Neural cell (in vitro differentiated cells): ENCODE measurements around the gene SH3GL2. TPM values are rescaled to one million over a fixed set of nuclear protein-coding genes. Genes with fewer than 3 reads are reported as not detected.

Experiments used
- H2AFZ ChIP-seq: fragments of 200-600, 300-800 bp; sonication (generic), shearing (Covaris generic); 2 replicates; pipeline ENCODE4 v1.6.0; 2014; ENCODE audit warnings: low read depth, mild to moderate bottlenecking, antibody characterized with exemption, low read length, moderate library complexity
- H3F3A ChIP-seq: fragments of 200-600 bp; shearing (Covaris generic); 2 replicates; pipeline ENCODE4 v1.6.1; 2016; ENCODE audit warnings: mild to moderate bottlenecking, moderate library complexity, mixed read lengths, antibody characterized with exemption, low read length; ENCODE audit not compliant: insufficient read depth, poor library complexity, severe bottlenecking
- H3K27ac ChIP-seq: fragments of 200-600, 300-800 bp; sonication (generic), shearing (Covaris generic); 2 replicates; pipeline ENCODE4 v1.5.1; 2014; ENCODE audit warnings: mild to moderate bottlenecking, low read length, moderate library complexity
- H3K27me3 ChIP-seq: fragments of 300-800, 200-600 bp; sonication (generic), shearing (Covaris generic); 2 replicates; pipeline ENCODE4 v1.6.0; 2014; ENCODE audit warnings: mild to moderate bottlenecking, low read depth, low read length, moderate library complexity; ENCODE audit not compliant: insufficient read depth
- H3K36me3 ChIP-seq: fragments of 300-800, 200-600 bp; sonication (generic), shearing (Covaris generic); 2 replicates; pipeline ENCODE4 v1.5.1; 2014; ENCODE audit warnings: mild to moderate bottlenecking, antibody characterized with exemption, low read length, moderate library complexity; ENCODE audit not compliant: insufficient read depth
- H3K4me2 ChIP-seq: fragments of 300-800, 200-600 bp; sonication (generic), shearing (Covaris generic); 2 replicates; pipeline ENCODE4 v1.6.0; 2014; ENCODE audit warnings: mild to moderate bottlenecking, low read length
- H3K4me3 ChIP-seq: fragments of 300-800, 200-600 bp; sonication (generic), shearing (Covaris generic); 2 replicates; pipeline ENCODE4 v1.5.1; 2014; ENCODE audit warnings: mild to moderate bottlenecking, low read length, moderate library complexity
- H3K79me2 ChIP-seq: fragments of 200-600 bp; shearing (Covaris generic); replicated peaks from 2 replicates; pipeline ENCODE4 v1.6.0; 2014; ENCODE audit warnings: mild to moderate bottlenecking, low read length, moderate library complexity; ENCODE audit not compliant: insufficient read depth
- H3K9ac ChIP-seq: fragments of 300-800, 200-600 bp; sonication (generic), shearing (Covaris generic); 2 replicates; pipeline ENCODE4 v1.6.1; 2016; ENCODE audit warnings: mild to moderate bottlenecking, low read length, mixed read lengths
- H3K9me2 ChIP-seq: fragments of 200-600 bp; shearing (Covaris generic); 2 replicates; pipeline ENCODE4 v1.6.1; 2016; ENCODE audit warnings: mild to moderate bottlenecking, low read length, mixed read lengths; ENCODE audit not compliant: insufficient read depth
- H3K9me3 ChIP-seq: fragments of 200-600, 300-800 bp; sonication (generic), shearing (Covaris generic); 2 replicates; pipeline ENCODE4 v1.6.1; 2016; ENCODE audit warnings: mild to moderate bottlenecking, mixed run types, low read length, moderate library complexity, mixed read lengths
- H4K20me1 ChIP-seq: fragments of 200-600 bp; shearing (Covaris generic); 2 replicates; pipeline ENCODE4 v1.6.1; 2016; ENCODE audit warnings: mild to moderate bottlenecking, mixed run types; ENCODE audit not compliant: insufficient read depth
- CTCF ChIP-seq: fragments of 450-650 bp; IDR thresholded peaks from 2 replicates; pipeline ENCODE4 v1.5.1; 2014; ENCODE audit warnings: antibody characterized with exemption, mild to moderate bottlenecking, moderate library complexity; ENCODE audit not compliant: poor library complexity, severe bottlenecking
- EP300 ChIP-seq: fragments of 450-650 bp; conservative IDR thresholded peaks from 2 replicates; pipeline ENCODE4 v1.6.1; 2014; ENCODE audit warnings: antibody characterized with exemption, mild to moderate bottlenecking, moderate library complexity; ENCODE audit not compliant: poor library complexity, severe bottlenecking
- EZH2 ChIP-seq: fragments of 200-600, 300-800 bp; shearing (Covaris generic), sonication (generic); IDR thresholded peaks from 2 replicates; pipeline ENCODE4 v1.6.1; 2014; ENCODE audit warnings: antibody characterized with exemption, low read length, borderline replicate concordance, mild to moderate bottlenecking; ENCODE audit not compliant: insufficient read depth, poor library complexity, severe bottlenecking
- MXI1 ChIP-seq: fragments of 450-650 bp; conservative IDR thresholded peaks from 2 replicates; pipeline ENCODE4 v1.6.1; 2014; ENCODE audit warnings: antibody characterized with exemption, mild to moderate bottlenecking; ENCODE audit not compliant: poor library complexity, severe bottlenecking
- POLR2AphosphoS5 ChIP-seq: IDR thresholded peaks from 2 replicates; pipeline ENCODE4 v1.6.1; 2012
- RAD21 ChIP-seq: fragments of 450-650 bp; conservative IDR thresholded peaks from 2 replicates; pipeline ENCODE4 v1.6.1; 2014; ENCODE audit warnings: antibody characterized with exemption, mild to moderate bottlenecking, moderate library complexity
- REST ChIP-seq: IDR thresholded peaks from 2 replicates; pipeline ENCODE4 v1.6.1; 2012; ENCODE audit warnings: borderline replicate concordance
- SMC3 ChIP-seq: fragments of 450-650 bp; conservative IDR thresholded peaks from 2 replicates; pipeline ENCODE4 v1.6.1; 2014; ENCODE audit warnings: antibody characterized with exemption, mild to moderate bottlenecking, moderate library complexity; ENCODE audit not compliant: poor library complexity
- TAF1 ChIP-seq: IDR thresholded peaks from 2 replicates; pipeline ENCODE4 v1.6.1; 2012; ENCODE audit warnings: low read depth
- polyA plus RNA-seq: library from polyadenylated mRNA; depleted of rRNA; stranded (reverse); fragments of >200 nt; gene quantifications from 2 replicates; pipeline ENCODE4 v1.2.3, GENCODE V29; 2014

Gene SH3GL2
- polyA plus RNA-seq, 1 donor from 2014 or later: 13.5 TPM

DNA sequence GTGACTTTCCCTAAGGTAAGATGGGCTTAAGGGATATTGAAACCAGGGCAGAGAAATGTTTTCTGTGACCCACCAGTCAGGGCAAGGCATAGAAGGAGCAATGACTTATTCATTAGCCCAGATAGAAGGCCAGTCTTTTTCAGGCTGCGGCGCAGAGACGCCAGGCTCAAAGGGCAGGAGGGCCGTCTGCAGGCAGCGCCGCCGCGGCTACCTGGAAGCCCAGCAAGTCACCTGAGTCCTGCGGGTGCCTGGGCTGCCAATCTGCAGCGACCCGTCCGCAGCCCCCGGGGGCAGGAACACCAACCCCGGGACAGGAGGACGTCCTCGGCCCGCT is 322 bp upstream of the SH3GL2 start:
- Histone ChIP-seq H3K9me3 (no peaks in the 10 kb centered on the region), H3F3A (no peaks in the 10 kb centered on the region), H2AFZ (peak overlapping the region; percentile 30), H3K4me3 (peak overlapping the region; percentile 92), H4K20me1 (no peaks in the 10 kb centered on the region), H3K79me2 (no peaks in the 10 kb centered on the region), H3K9ac (peak overlapping the region; percentile 64), H3K4me2 (peak overlapping the region; percentile 59), H3K9me2 (no peaks in the 10 kb centered on the region), H3K27ac (no peak overlapping the region), H3K27me3 (peaks cover 43% of the 10 kb centered on the region), H3K36me3 (no peaks in the 10 kb centered on the region)
- TF ChIP-seq EP300: no peak
- no peak for TF ChIP-seq EZH2
- no peak for TF ChIP-seq RAD21
- TF ChIP-seq REST: no peak
- TF ChIP-seq POLR2AphosphoS5: no peak
- no peak for TF ChIP-seq TAF1
- no peak for TF ChIP-seq SMC3
- TF ChIP-seq CTCF: no peak
- no peak for TF ChIP-seq MXI1

DNA sequence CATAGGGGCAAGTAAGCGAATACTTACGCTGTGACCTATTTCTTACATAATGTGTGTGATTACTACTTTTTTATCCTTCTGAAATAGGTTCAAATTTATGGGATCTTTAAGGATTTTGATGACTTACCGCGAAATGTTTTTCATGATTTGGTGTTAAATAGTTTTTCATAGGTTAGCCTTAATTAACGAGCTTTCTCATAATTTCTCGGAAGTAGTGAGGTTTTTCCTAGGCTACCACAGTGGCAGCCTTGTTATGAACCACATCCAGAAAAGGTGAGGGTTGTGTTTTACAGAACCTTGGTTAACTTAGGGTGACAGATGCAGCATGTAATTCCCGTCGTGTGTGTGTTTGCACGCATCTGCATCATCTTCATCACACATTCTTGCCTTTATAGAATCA is 1.3 kb downstream of the SH3GL2 start:
- Histone ChIP-seq H3F3A (peaks cover 5% of the 10 kb centered on the region), H3K79me2 (no peaks in the 10 kb centered on the region), H3K36me3 (no peaks in the 10 kb centered on the region), H3K4me3 (peak overlapping the region; percentile 92), H3K27ac (no peak overlapping the region), H3K4me2 (peak overlapping the region; percentile 57), H4K20me1 (no peaks in the 10 kb centered on the region), H3K9me3 (no peaks in the 10 kb centered on the region), H3K27me3 (peaks cover 43% of the 10 kb centered on the region), H2AFZ (no peak overlapping the region), H3K9ac (no peak overlapping the region), H3K9me2 (no peaks in the 10 kb centered on the region)
- TF ChIP-seq REST: no peak
- no peak for TF ChIP-seq RAD21
- TF ChIP-seq CTCF: no peak
- TF ChIP-seq TAF1: no peak
- TF ChIP-seq EZH2: no peak
- TF ChIP-seq EP300: no peak
